SK-N-SH treated with all-trans-retinoic acid at 6 μM for 48 hours (cell line): ENCODE results near the gene IKZF2.

Source experiments
- OSR1 ChIP-seq: fragments of 250-450 bp; sonication (Bioruptor Pico); IDR thresholded peaks from 2 replicates; pipeline ENCODE4 v1.8.0; 2022; ENCODE audit warnings: moderate library complexity, mild to moderate bottlenecking, inconsistent platforms
- PATZ1 ChIP-seq: fragments of 250-450 bp; sonication (Bioruptor Pico); IDR thresholded peaks from 2 replicates; pipeline ENCODE4 v1.8.0; 2020; ENCODE audit warnings: mild to moderate bottlenecking, moderate library complexity, borderline replicate concordance

GRCh38 chr2:213020268-213020667 lies 131.1 kb downstream of the IKZF2 start:
- TF ChIP-seq PATZ1 (no peak), OSR1 (no peak)
